ENCODE results near the gene MOSPD3.

MOSPD3 gene

GRCh38 chr7:100585511-100586265 lies 26.7 kb upstream of the MOSPD3 start, which contains the start of gene LRCH4:
LRCH4 (minus strand) TSS chr7:100586129; CDS start chr7:100586100, 29 bp downstream.
- Histone ChIP-seq H3K4me1 (ENCODE audit: control insufficient read depth, low read length) (peaks cover 36% of the 10 kb centered on the region), H4K20me1 (ENCODE audit: control insufficient read depth, insufficient read depth, low read depth, low read length) (peaks cover 5% of the 10 kb centered on the region; the same call in 1 of the 2 replicates), H3K4me2 (ENCODE audit: low read length) (peak within 1 kb of the TSS; percentile 91), H3K27ac (ENCODE audit: low read depth, low read length) (peak within 1 kb of the TSS; percentile 93), H3K79me2 (ENCODE audit: control insufficient read depth, low read length) (peaks cover 33% of the 10 kb centered on the region), H3K36me3 (ENCODE audit: control insufficient read depth, low read length) (peaks cover 32% of the 10 kb centered on the region), H3K9me2 (replicated peaks; ENCODE audit: control insufficient read depth, low read length) (no peaks in the 10 kb centered on the region), H3K27me3 (ENCODE audit: control insufficient read depth, low read length) (no peaks in the 10 kb centered on the region), H3F3A (ENCODE audit: control insufficient read depth, insufficient read depth) (peaks cover 18% of the 10 kb centered on the region), H3K4me3 (ENCODE audit: low read length) (peak within 1 kb of the TSS; percentile 83), H3K9me3 (ENCODE audit: control insufficient read depth, insufficient read depth, low read length) (no peaks in the 10 kb centered on the region)
- TF ChIP-seq CTCF (IDR thresholded peaks at IDR 0.05; ENCODE audit: low read depth, low read length, poor library complexity, severe bottlenecking) (no peak), EZH2phosphoT487 (IDR thresholded peaks at IDR 0.05; ENCODE audit: borderline replicate concordance, low read length) (no peak)

- Histone ChIP-seq H3K4me3 (ENCODE audit: low read length) (peak within 1 kb of the TSS; percentile 83), H3K9me2 (replicated peaks; ENCODE audit: control insufficient read depth, low read length) (no peaks in the 10 kb centered on the region), H3K27me3 (ENCODE audit: control insufficient read depth, low read length) (no peaks in the 10 kb centered on the region), H3K4me1 (ENCODE audit: control insufficient read depth, low read length) (peaks cover 36% of the 10 kb centered on the region), H3K36me3 (ENCODE audit: control insufficient read depth, low read length) (peaks cover 25% of the 10 kb centered on the region), H3K27ac (ENCODE audit: low read depth, low read length) (peak within 1 kb of the TSS; percentile 93), H3K79me2 (ENCODE audit: control insufficient read depth, low read length) (peaks cover 33% of the 10 kb centered on the region), H3F3A (ENCODE audit: control insufficient read depth, insufficient read depth) (peaks cover 18% of the 10 kb centered on the region), H3K4me2 (ENCODE audit: low read length) (peak within 1 kb of the TSS; percentile 91), H4K20me1 (ENCODE audit: control insufficient read depth, insufficient read depth, low read depth, low read length) (peaks cover 5% of the 10 kb centered on the region; the same call in 1 of the 2 replicates), H3K9me3 (ENCODE audit: control insufficient read depth, insufficient read depth, low read length) (no peaks in the 10 kb centered on the region)
- TF ChIP-seq EZH2phosphoT487 (IDR thresholded peaks at IDR 0.05; ENCODE audit: borderline replicate concordance, low read length): no peak
- no peak for TF ChIP-seq CTCF (IDR thresholded peaks at IDR 0.05; ENCODE audit: low read depth, low read length, poor library complexity, severe bottlenecking)
Observed at GRCh38 chr7:100586266-100587025, 25.9 kb upstream of the MOSPD3 start, which contains the start of gene FBXO24. FBXO24 (plus strand) TSS chr7:100586328; CDS start chr7:100586626, 298 bp downstream.

- H4K20me1 ChIP-seq (ENCODE audit: control insufficient read depth, insufficient read depth, low read depth, low read length): no peaks in the 10 kb centered on the region
- peaks cover 25% of the 10 kb centered on the region for H3K4me1 ChIP-seq (ENCODE audit: control insufficient read depth, low read length)
- H3K4me3 ChIP-seq (ENCODE audit: low read length): no peak overlapping the region
- H3K4me2 ChIP-seq (ENCODE audit: low read length): no peak overlapping the region
- no peak overlapping the region for H3K27ac ChIP-seq (ENCODE audit: low read depth, low read length)
- H3K36me3 ChIP-seq (ENCODE audit: control insufficient read depth, low read length): peaks cover 5% of the 10 kb centered on the region; the same call in 1 of the 2 replicates
- H3K79me2 ChIP-seq (ENCODE audit: control insufficient read depth, low read length): peaks cover 17% of the 10 kb centered on the region
- no peaks in the 10 kb centered on the region for H3K9me3 ChIP-seq (ENCODE audit: control insufficient read depth, insufficient read depth, low read length)
- H3F3A ChIP-seq (ENCODE audit: control insufficient read depth, insufficient read depth): peaks cover 15% of the 10 kb centered on the region
- TF ChIP-seq EZH2phosphoT487 (IDR thresholded peaks at IDR 0.05; ENCODE audit: borderline replicate concordance, low read length) (no peak), CTCF (IDR thresholded peaks at IDR 0.05; ENCODE audit: low read depth, low read length, poor library complexity, severe bottlenecking) (peak; percentile 68)
- no peaks in the 10 kb centered on the region for H3K9me2 ChIP-seq (replicated peaks; ENCODE audit: control insufficient read depth, low read length)
- H3K27me3 ChIP-seq (ENCODE audit: control insufficient read depth, low read length): no peaks in the 10 kb centered on the region
Observed at GRCh38 chr7:100588438-100588837, 23.9 kb upstream of the MOSPD3 start.
